HEK293 (cell line): ENCODE data around the gene NCCRP1.
A peak's percentile ranks its signal among the peaks of the same experiment; 100 is the strongest.

Experiments
- CTCF ChIA-PET: fragments of 350-600 bp; formaldehyde crosslinking; extraction: SDS; loops from one replicate; lab custom pipeline; 2021; ENCODE audit warnings: antibody characterized with exemption; lab: Yijun Ruan, JAX
- POLR2A ChIA-PET: fragments of 300-600 bp; formaldehyde crosslinking; extraction: SDS; loops from one replicate; lab custom pipeline; 2020; ENCODE audit warnings: antibody characterized with exemption, inconsistent platforms; lab: Yijun Ruan, JAX
- H3K27ac ChIP-seq: fragments of 200-500 bp; sonication (Bioruptor generic); 2 replicates; pipeline ENCODE4 v1.5.1; 2014; ENCODE audit warnings: low read depth, low read length, control low read depth, inconsistent platforms; ENCODE audit errors: extremely low read depth
- H3K36me3 ChIP-seq, 2 experiments: fragments of 200-500 bp in 1 of 2; sonication (Bioruptor generic) in 1 of 2; 1 replicate in 1 of 2; 2 replicates in 1 of 2; pipeline ENCODE4 v1.5.1; 2014 to 2017; ENCODE audit warnings: inconsistent platforms in 2 of 2, low read length in 2 of 2; ENCODE audit not compliant: control insufficient read depth in 2 of 2, insufficient read depth in 1 of 2
- H3K4me1 ChIP-seq: fragments of 200-500 bp; sonication (Bioruptor generic); 2 replicates; pipeline ENCODE4 v1.5.1; 2014; ENCODE audit warnings: mild to moderate bottlenecking, low read length, inconsistent platforms; ENCODE audit not compliant: control insufficient read depth, insufficient read depth
- H3K4me3 ChIP-seq: 2 replicates; pipeline ENCODE4 v1.5.1; 2011; ENCODE audit warnings: low read depth, mild to moderate bottlenecking, control low read depth, low read length, moderate library complexity
- H3K9me3 ChIP-seq: fragments of 200-500 bp; sonication (Bioruptor generic); 2 replicates; pipeline ENCODE4 v1.5.1; 2014; ENCODE audit warnings: low read depth, low read length, inconsistent platforms; ENCODE audit not compliant: control insufficient read depth, insufficient read depth
- FEZF1 ChIP-seq: fragments of 450-650 bp; formaldehyde crosslinking; IDR thresholded peaks from 2 replicates; pipeline ENCODE4 v1.5.1; 2016; ENCODE audit warnings: missing biosample characterization, missing genetic modification characterization
- KLF1 ChIP-seq: fragments of 450-650 bp; formaldehyde crosslinking; IDR thresholded peaks from 2 replicates; pipeline ENCODE4 v1.5.1; 2016; ENCODE audit warnings: missing biosample characterization, missing genetic modification characterization
- MZF1 ChIP-seq: fragments of 450-650 bp; formaldehyde crosslinking; IDR thresholded peaks from 2 replicates; pipeline ENCODE4 v1.5.1; 2017; ENCODE audit warnings: missing biosample characterization, missing genetic modification characterization, borderline replicate concordance
- SCRT2 ChIP-seq: fragments of 450-650 bp; formaldehyde crosslinking; IDR thresholded peaks from 2 replicates; pipeline ENCODE4 v1.5.1; 2016; ENCODE audit warnings: missing biosample characterization, missing genetic modification characterization
- ZBTB17 ChIP-seq: fragments of 450-650 bp; formaldehyde crosslinking; IDR thresholded peaks from 2 replicates; pipeline ENCODE4 v1.5.1; 2016; ENCODE audit warnings: missing biosample characterization, missing genetic modification characterization
- ZBTB21 ChIP-seq: fragments of 450-650 bp; formaldehyde crosslinking; IDR thresholded peaks from 2 replicates; pipeline ENCODE4 v1.5.1; 2017; ENCODE audit warnings: missing biosample characterization, missing genetic modification characterization
- ZNF121 ChIP-seq: fragments of 450-650 bp; formaldehyde crosslinking; IDR thresholded peaks from 2 replicates; pipeline ENCODE4 v1.5.1; 2016; ENCODE audit warnings: missing biosample characterization, missing genetic modification characterization
- ZNF132 ChIP-seq: fragments of 450-650 bp; formaldehyde crosslinking; IDR thresholded peaks from 2 replicates; pipeline ENCODE4 v1.5.1; 2017; ENCODE audit warnings: missing biosample characterization, missing genetic modification characterization, borderline replicate concordance
- ZNF140 ChIP-seq: fragments of 450-650 bp; formaldehyde crosslinking; IDR thresholded peaks from 2 replicates; pipeline ENCODE4 v1.5.1; 2016; ENCODE audit warnings: missing biosample characterization, missing genetic modification characterization
- ZNF155 ChIP-seq: fragments of 450-650 bp; formaldehyde crosslinking; IDR thresholded peaks from 2 replicates; pipeline ENCODE4 v1.5.1; 2016; ENCODE audit warnings: missing biosample characterization, missing genetic modification characterization
- ZNF335 ChIP-seq: fragments of 450-650 bp; formaldehyde crosslinking; conservative IDR thresholded peaks from 2 replicates; pipeline ENCODE4 v1.5.1; 2016; ENCODE audit warnings: missing biosample characterization, missing genetic modification characterization
- ZNF366 ChIP-seq: fragments of 450-650 bp; formaldehyde crosslinking; conservative IDR thresholded peaks from 2 replicates; pipeline ENCODE4 v1.5.1; 2016; ENCODE audit warnings: missing biosample characterization, missing genetic modification characterization
- ZNF416 ChIP-seq: fragments of 450-650 bp; formaldehyde crosslinking; IDR thresholded peaks from 2 replicates; pipeline ENCODE4 v1.5.1; 2016; ENCODE audit warnings: missing biosample characterization, missing genetic modification characterization
- ZNF501 ChIP-seq: fragments of 450-650 bp; formaldehyde crosslinking; IDR thresholded peaks from 2 replicates; pipeline ENCODE4 v1.5.1; 2016; ENCODE audit warnings: missing biosample characterization, missing genetic modification characterization
- ZNF530 ChIP-seq: fragments of 450-650 bp; formaldehyde crosslinking; IDR thresholded peaks from 2 replicates; pipeline ENCODE4 v1.5.1; 2016; ENCODE audit warnings: low read depth, missing biosample characterization, missing genetic modification characterization
- ZNF621 ChIP-seq: fragments of 450-650 bp; formaldehyde crosslinking; IDR thresholded peaks from 2 replicates; pipeline ENCODE4 v1.5.1; 2017; ENCODE audit warnings: missing biosample characterization, missing genetic modification characterization
- ZNF664 ChIP-seq: fragments of 450-650 bp; formaldehyde crosslinking; IDR thresholded peaks from 2 replicates; pipeline ENCODE4 v1.5.1; 2016; ENCODE audit warnings: missing biosample characterization, missing genetic modification characterization
- TF ChIP-seq, protein P1 (sequence below): fragments of 450-650 bp; formaldehyde crosslinking; IDR thresholded peaks from 2 replicates; pipeline ENCODE4 v1.5.1; 2016; ENCODE audit warnings: missing biosample characterization, missing genetic modification characterization, borderline replicate concordance
- TF ChIP-seq, protein P2 (sequence below): fragments of 450-650 bp; formaldehyde crosslinking; IDR thresholded peaks from 2 replicates; pipeline ENCODE4 v1.5.1; 2016; ENCODE audit warnings: missing biosample characterization, missing genetic modification characterization
- TF ChIP-seq, protein P3 (sequence below): fragments of 450-650 bp; formaldehyde crosslinking; IDR thresholded peaks from 2 replicates; pipeline ENCODE4 v1.5.1; 2017; ENCODE audit warnings: missing biosample characterization, missing genetic modification characterization
- TF ChIP-seq, protein P4 (sequence below): fragments of 450-650 bp; formaldehyde crosslinking; IDR thresholded peaks from 2 replicates; pipeline ENCODE4 v1.5.1; 2016; ENCODE audit warnings: missing biosample characterization, missing genetic modification characterization
- TF ChIP-seq, protein P5 (sequence below): fragments of 450-650 bp; formaldehyde crosslinking; IDR thresholded peaks from 2 replicates; pipeline ENCODE4 v1.5.1; 2017; ENCODE audit warnings: missing biosample characterization, missing genetic modification characterization
- TF ChIP-seq, protein P6 (sequence below): fragments of 450-650 bp; formaldehyde crosslinking; IDR thresholded peaks from 2 replicates; pipeline ENCODE4 v1.5.1; 2016; ENCODE audit warnings: missing biosample characterization, missing genetic modification characterization
- TF ChIP-seq, protein P7 (sequence below): fragments of 450-650 bp; formaldehyde crosslinking; IDR thresholded peaks from 2 replicates; pipeline ENCODE4 v1.5.1; 2016; ENCODE audit warnings: missing biosample characterization, missing genetic modification characterization

Gene NCCRP1

DNA sequence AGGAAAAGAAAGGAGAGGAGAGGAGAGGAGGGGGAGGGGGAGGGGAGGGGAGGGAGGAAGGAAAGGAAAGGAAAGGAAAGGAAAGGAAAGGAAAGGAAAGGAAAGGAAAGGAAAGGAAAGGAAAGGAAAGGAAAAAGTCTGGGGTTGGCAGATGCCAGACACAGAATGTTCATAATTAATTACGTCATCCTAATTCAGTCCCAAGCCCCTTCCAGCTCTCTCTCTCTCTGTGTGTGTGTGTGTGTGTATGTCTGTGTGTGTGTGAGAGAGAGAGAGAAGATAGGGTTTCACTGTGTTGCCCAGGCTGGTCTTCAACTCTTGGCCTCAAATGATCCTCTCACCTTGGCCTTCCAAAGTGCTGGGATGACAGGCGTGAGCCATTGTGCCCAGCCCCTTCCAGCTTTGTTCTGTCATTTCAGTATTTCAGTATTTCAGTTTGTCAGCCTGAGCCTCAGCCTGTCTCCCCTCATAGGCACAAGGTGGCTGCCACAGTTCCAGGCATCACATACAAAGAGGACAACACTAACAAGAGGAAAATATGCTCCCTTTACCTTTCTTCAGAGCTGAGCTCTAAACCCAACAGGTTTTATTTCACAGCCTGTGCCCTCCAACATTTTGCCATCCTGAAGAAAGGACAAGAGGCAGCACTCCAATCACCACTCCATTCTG lies 33.5 kb downstream of the NCCRP1 start:
- CTCF ChIA-PET = interaction anchor here (1.5 kb wide), 1 partner anchor 108 kb away, joined by 10 read pairs; no protein-coding TSS in a partner anchor
- Histone ChIP-seq H3K36me3 (no peaks in the 10 kb centered on the region; a peak in 1 of 3 replicates), H3K4me3 (no peak overlapping the region), H3K4me1 (no peaks in the 10 kb centered on the region), H3K27ac (no peak overlapping the region), H3K9me3 (no peaks in the 10 kb centered on the region)
- POLR2A ChIA-PET = no interaction called here
- TF ChIP-seq, protein P1, sequence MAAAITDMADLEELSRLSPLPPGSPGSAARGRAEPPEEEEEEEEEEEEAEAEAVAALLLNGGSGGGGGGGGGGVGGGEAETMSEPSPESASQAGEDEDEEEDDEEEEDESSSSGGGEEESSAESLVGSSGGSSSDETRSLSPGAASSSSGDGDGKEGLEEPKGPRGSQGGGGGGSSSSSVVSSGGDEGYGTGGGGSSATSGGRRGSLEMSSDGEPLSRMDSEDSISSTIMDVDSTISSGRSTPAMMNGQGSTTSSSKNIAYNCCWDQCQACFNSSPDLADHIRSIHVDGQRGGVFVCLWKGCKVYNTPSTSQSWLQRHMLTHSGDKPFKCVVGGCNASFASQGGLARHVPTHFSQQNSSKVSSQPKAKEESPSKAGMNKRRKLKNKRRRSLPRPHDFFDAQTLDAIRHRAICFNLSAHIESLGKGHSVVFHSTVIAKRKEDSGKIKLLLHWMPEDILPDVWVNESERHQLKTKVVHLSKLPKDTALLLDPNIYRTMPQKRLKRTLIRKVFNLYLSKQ (tag by site-specific recombination) = no peak
- no peak for TF ChIP-seq ZNF155 (tag by site-specific recombination)
- TF ChIP-seq, protein P2, sequence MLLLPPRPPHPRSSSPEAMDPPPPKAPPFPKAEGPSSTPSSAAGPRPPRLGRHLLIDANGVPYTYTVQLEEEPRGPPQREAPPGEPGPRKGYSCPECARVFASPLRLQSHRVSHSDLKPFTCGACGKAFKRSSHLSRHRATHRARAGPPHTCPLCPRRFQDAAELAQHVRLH (tag by site-specific recombination) = peak; percentile 62; the same call in 1 of the 2 replicates
- TF ChIP-seq ZNF501 (tag by site-specific recombination) = no peak
- TF ChIP-seq ZNF121 (tag by site-specific recombination) = 0 out of 2 replicates have a peak, but pooled peaks have one; percentile 54
- TF ChIP-seq ZNF416 (tag by site-specific recombination) = 0 out of 2 replicates have a peak, but pooled peaks have one; percentile 68
- no peak for TF ChIP-seq ZNF621 (tag by site-specific recombination)
- TF ChIP-seq ZNF140 (tag by site-specific recombination) = no peak
- TF ChIP-seq ZNF530 (tag by site-specific recombination) = peak; percentile 85
- no peak for TF ChIP-seq ZNF335 (tag by site-specific recombination)
- 0 out of 2 replicates have a peak, but pooled peaks have one; percentile 23 for TF ChIP-seq SCRT2
- TF ChIP-seq ZBTB21 (tag by site-specific recombination) = peak; percentile 48; the same call in 1 of the 2 replicates
- TF ChIP-seq, protein P3, sequence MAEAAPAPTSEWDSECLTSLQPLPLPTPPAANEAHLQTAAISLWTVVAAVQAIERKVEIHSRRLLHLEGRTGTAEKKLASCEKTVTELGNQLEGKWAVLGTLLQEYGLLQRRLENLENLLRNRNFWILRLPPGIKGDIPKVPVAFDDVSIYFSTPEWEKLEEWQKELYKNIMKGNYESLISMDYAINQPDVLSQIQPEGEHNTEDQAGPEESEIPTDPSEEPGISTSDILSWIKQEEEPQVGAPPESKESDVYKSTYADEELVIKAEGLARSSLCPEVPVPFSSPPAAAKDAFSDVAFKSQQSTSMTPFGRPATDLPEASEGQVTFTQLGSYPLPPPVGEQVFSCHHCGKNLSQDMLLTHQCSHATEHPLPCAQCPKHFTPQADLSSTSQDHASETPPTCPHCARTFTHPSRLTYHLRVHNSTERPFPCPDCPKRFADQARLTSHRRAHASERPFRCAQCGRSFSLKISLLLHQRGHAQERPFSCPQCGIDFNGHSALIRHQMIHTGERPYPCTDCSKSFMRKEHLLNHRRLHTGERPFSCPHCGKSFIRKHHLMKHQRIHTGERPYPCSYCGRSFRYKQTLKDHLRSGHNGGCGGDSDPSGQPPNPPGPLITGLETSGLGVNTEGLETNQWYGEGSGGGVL (tag by site-specific recombination) = peak; percentile 58; the same call in 1 of the 2 replicates
- TF ChIP-seq MZF1 (tag by site-specific recombination) = no peak
- TF ChIP-seq, protein P4, sequence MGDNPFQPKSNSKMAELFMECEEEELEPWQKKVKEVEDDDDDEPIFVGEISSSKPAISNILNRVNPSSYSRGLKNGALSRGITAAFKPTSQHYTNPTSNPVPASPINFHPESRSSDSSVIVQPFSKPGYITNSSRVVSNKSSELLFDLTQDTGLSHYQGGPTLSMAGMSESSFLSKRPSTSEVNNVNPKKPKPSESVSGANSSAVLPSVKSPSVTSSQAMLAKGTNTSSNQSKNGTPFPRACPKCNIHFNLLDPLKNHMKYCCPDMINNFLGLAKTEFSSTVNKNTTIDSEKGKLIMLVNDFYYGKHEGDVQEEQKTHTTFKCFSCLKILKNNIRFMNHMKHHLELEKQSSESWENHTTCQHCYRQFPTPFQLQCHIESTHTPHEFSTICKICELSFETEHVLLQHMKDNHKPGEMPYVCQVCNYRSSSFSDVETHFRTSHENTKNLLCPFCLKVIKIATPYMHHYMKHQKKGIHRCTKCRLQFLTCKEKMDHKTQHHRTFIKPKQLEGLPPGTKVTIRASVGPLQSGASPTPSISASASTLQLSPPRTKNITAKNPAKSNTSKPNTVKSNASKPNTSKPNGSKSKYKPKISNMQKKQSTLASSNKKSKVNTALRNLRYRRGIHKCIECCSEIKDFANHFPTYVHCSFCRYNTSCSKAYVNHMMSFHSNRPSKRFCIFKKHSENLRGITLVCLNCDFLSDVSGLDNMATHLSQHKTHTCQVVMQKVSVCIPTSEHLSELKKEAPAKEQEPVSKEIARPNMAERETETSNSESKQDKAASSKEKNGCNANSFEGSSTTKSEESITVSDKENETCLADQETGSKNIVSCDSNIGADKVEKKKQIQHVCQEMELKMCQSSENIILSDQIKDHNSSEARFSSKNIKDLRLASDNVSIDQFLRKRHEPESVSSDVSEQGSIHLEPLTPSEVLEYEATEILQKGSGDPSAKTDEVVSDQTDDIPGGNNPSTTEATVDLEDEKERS (tag by site-specific recombination) = peak; percentile 98
- TF ChIP-seq, protein P5, sequence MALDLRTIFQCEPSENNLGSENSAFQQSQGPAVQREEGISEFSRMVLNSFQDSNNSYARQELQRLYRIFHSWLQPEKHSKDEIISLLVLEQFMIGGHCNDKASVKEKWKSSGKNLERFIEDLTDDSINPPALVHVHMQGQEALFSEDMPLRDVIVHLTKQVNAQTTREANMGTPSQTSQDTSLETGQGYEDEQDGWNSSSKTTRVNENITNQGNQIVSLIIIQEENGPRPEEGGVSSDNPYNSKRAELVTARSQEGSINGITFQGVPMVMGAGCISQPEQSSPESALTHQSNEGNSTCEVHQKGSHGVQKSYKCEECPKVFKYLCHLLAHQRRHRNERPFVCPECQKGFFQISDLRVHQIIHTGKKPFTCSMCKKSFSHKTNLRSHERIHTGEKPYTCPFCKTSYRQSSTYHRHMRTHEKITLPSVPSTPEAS (tag by site-specific recombination) = peak; percentile 66
- TF ChIP-seq ZNF132 (tag by site-specific recombination) = no peak
- no peak for TF ChIP-seq ZBTB17 (tag by site-specific recombination)
- no peak for TF ChIP-seq ZNF664 (tag by site-specific recombination)
- no peak for TF ChIP-seq FEZF1 (tag by site-specific recombination)
- no peak for TF ChIP-seq KLF1 (tag by site-specific recombination)
- TF ChIP-seq, protein P6, sequence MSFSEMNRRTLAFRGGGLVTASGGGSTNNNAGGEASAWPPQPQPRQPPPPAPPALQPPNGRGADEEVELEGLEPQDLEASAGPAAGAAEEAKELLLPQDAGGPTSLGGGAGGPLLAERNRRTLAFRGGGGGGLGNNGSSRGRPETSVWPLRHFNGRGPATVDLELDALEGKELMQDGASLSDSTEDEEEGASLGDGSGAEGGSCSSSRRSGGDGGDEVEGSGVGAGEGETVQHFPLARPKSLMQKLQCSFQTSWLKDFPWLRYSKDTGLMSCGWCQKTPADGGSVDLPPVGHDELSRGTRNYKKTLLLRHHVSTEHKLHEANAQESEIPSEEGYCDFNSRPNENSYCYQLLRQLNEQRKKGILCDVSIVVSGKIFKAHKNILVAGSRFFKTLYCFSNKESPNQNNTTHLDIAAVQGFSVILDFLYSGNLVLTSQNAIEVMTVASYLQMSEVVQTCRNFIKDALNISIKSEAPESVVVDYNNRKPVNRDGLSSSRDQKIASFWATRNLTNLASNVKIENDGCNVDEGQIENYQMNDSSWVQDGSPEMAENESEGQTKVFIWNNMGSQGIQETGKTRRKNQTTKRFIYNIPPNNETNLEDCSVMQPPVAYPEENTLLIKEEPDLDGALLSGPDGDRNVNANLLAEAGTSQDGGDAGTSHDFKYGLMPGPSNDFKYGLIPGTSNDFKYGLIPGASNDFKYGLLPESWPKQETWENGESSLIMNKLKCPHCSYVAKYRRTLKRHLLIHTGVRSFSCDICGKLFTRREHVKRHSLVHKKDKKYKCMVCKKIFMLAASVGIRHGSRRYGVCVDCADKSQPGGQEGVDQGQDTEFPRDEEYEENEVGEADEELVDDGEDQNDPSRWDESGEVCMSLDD = 0 out of 2 replicates have a peak, but pooled peaks have one; percentile 33
- TF ChIP-seq, protein P7, sequence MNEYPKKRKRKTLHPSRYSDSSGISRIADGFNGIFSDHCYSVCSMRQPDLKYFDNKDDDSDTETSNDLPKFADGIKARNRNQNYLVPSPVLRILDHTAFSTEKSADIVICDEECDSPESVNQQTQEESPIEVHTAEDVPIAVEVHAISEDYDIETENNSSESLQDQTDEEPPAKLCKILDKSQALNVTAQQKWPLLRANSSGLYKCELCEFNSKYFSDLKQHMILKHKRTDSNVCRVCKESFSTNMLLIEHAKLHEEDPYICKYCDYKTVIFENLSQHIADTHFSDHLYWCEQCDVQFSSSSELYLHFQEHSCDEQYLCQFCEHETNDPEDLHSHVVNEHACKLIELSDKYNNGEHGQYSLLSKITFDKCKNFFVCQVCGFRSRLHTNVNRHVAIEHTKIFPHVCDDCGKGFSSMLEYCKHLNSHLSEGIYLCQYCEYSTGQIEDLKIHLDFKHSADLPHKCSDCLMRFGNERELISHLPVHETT = no peak
- TF ChIP-seq ZNF366 (tag by site-specific recombination) = no peak
